Thymus (tissue), 11 donors: ENCODE data around the gene PABPC3. TPM values are rescaled to one million over a fixed set of nuclear protein-coding genes. Genes with fewer than 3 reads are reported as not detected.
A peak's percentile ranks its signal among the peaks of the same experiment; 100 is the strongest.

Experiments
- DNase-seq, 9 donors: peaks; one replicate each; pipeline ENCODE4 v3.0.0-alpha.2; 2013; ENCODE audit warnings: low spot score in 9 of 9, low read depth in 6 of 9, missing footprints in 1 of 9
- H3K27ac ChIP-seq, 2 donors: one replicate each; pipeline ENCODE4 v1.5.1; 2013; ENCODE audit warnings: control low read depth in 1 of 2, low read depth in 1 of 2, low read length in 1 of 2, mild to moderate bottlenecking in 1 of 2, moderate library complexity in 1 of 2
- H3K27me3 ChIP-seq, 2 donors: one replicate each; pipeline ENCODE4 v1.5.1; 2013; ENCODE audit warnings: low read length in 1 of 2; ENCODE audit not compliant: control insufficient read depth in 2 of 2, insufficient read depth in 1 of 2
- H3K36me3 ChIP-seq, 2 donors: one replicate each; pipeline ENCODE4 v1.5.1; 2013; ENCODE audit warnings: low read length in 1 of 2, mild to moderate bottlenecking in 1 of 2, moderate library complexity in 1 of 2; ENCODE audit not compliant: control insufficient read depth in 2 of 2, insufficient read depth in 2 of 2
- H3K4me1 ChIP-seq, 2 donors: one replicate each; pipeline ENCODE4 v1.5.1; 2013; ENCODE audit warnings: low read length in 2 of 2; ENCODE audit not compliant: control insufficient read depth in 2 of 2, insufficient read depth in 2 of 2
- H3K4me3 ChIP-seq, 2 donors: one replicate each; pipeline ENCODE4 v1.5.1; 2013; ENCODE audit warnings: low read length in 2 of 2, control low read depth in 1 of 2, mild to moderate bottlenecking in 1 of 2
- H3K9me3 ChIP-seq, 2 donors: one replicate each; pipeline ENCODE4 v1.5.1; 2013; ENCODE audit warnings: low read length in 1 of 2, mild to moderate bottlenecking in 1 of 2; ENCODE audit not compliant: control insufficient read depth in 2 of 2, insufficient read depth in 1 of 2
- WGBS: extraction: QIAGEN DNeasy Blood & Tissue Kit; methylation state at CpG from one replicate; pipeline ENCODE4 v1.1.7; 2013; 5-methylcytosine and 5-hydroxymethylcytosine counted together
- polyA plus RNA-seq: library from polyadenylated mRNA; stranded (reverse); fragments of 200-250 nt; gene quantifications from one replicate; pipeline ENCODE4 v1.2.3, GENCODE V29; 2013
- total RNA-seq: library from RNA; stranded (reverse); fragments of 120-200 nt; gene quantifications from one replicate; pipeline ENCODE4 v1.2.4, GENCODE V29; 2013
- donor health status: healthy.

Gene PABPC3
- total and polyA plus RNA-seq, 2 donors = 0.09 TPM

DNA sequence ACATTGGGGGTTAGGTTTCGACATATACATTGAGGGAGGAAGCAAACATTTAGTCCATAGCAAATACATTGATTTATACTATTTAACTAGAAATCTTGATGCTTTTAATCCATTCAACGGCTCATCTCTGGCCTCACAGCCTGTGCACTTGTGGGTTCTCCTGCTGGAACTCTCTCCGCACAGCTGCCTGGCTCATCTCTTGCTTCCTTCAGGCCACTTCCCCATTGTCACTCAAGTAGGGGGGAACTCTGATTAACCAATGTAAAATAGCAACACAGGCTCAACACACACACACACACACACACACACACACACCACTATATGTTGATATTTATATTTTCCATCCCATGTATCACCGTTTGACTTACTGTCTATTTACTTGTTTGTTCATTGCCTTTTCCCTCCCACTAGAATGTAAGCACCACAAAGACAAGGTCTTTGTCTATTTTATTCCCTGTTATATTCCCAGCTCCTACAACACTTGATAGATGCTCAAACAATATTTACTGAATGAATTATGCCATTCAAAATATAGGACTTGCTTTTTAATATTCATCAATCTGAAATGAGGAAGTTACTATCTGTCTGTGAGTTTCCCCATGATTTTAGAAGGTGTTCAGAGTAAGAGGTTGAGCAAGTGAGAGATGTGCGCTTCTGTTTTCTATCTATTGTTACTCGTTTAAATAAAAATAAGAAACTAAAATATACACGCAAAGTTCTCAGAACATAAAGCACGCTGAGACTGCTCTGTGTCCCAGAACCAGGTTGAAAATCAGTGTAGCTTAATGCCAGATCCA is 29.8 kb upstream of the PABPC3 start:
- 72% methylated on average over 8 of the region's 8 CpGs for WGBS

DNA sequence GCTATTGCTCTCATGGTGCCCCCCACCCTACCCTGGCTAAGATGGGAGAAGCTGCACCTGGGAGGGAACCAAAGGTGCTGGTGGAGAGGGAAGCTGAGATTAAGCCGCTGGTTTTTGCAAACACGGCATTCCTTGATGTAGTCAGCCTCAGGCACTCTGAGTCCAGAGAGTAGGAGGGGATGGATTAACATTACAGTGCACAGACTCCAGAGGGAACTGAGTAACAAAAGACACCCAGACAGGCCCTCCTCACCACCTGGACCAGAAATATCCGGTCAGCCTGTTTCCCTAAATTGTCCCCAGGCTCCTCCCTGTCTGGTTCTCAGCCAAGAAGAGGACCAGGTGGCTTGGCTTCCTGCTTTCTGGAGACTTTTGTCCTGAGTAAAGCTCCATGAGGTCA is 28.9 kb upstream of the PABPC3 start:
- Histone ChIP-seq H3K27me3 (peaks cover 0 to 2% of the 10 kb centered on the region in 2 donors), H3K36me3 (no peaks in the 10 kb centered on the region), H3K9me3 (peaks cover 0 to 3% of the 10 kb centered on the region in 2 donors), H3K27ac (no peak overlapping the region), H3K4me3 (no peak overlapping the region), H3K4me1 (no peaks in the 10 kb centered on the region)
- 91% methylated on average over 3 of the region's 3 CpGs for WGBS
- no peak for DNase-seq

More for the DNA sequence above, 29.8 kb upstream of the PABPC3 start:
- Histone ChIP-seq H3K4me1 (no peaks in the 10 kb centered on the region), H3K9me3 (peaks cover 0 to 3% of the 10 kb centered on the region in 2 donors), H3K27me3 (peaks cover 0 to 2% of the 10 kb centered on the region in 2 donors), H3K27ac (no peak overlapping the region), H3K4me3 (no peak overlapping the region), H3K36me3 (no peaks in the 10 kb centered on the region)
- DNase-seq = no peak

DNA sequence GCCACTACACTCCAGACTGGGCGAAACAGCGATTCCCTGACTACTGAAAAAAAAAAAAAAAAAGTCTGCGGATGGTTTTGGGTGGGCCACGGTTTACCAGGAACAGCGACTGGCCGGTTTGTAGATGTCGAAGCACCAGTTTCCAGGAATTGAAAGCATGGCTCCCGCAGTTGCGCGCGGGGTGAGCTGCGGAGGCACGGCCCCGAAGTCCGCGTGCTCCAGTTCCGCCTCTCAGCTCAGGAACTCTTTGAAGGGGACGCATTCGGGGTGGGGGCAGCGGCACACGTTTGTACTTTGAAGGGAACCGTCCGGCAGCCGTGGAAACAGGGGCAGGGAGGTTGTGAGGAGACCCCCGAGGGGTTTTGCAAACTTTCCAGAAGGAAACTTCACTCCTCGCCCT is 27.1 kb upstream of the PABPC3 start:
- H3K4me1 ChIP-seq = no peaks in the 10 kb centered on the region
- WGBS = 97% methylated on average over 26 of the region's 26 CpGs
- peaks cover 0 to 3% of the 10 kb centered on the region in 2 donors for H3K9me3 ChIP-seq
- DNase-seq = no peak
- no peak overlapping the region for H3K4me3 ChIP-seq
- H3K27me3 ChIP-seq = peaks cover 0 to 2% of the 10 kb centered on the region in 2 donors
- H3K27ac ChIP-seq = no peak overlapping the region
- no peaks in the 10 kb centered on the region for H3K36me3 ChIP-seq

DNA sequence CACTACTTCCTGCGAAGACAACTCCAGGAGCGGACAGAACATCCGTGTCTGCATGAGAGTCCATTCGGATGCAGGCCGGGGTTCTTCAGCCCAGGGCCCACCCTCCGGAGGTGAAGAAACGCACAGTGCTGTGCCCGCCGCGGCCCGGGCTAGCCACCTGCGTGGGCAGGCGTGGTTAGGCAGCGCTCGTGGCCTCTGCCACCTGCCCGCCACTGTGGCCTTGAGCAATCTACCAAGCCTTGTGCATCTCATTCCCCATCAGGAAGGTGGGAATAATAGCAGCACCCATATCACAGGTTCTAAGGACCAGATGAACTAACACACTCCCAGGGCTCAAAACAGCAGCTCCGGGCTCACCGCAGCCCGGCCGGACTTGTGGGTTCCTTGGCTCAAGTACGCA is 26.7 kb upstream of the PABPC3 start:
- peaks cover 0 to 3% of the 10 kb centered on the region in 2 donors for H3K9me3 ChIP-seq
- no peaks in the 10 kb centered on the region for H3K4me1 ChIP-seq
- no peak for DNase-seq
- H3K36me3 ChIP-seq = no peaks in the 10 kb centered on the region
- no peak overlapping the region for H3K27ac ChIP-seq
- H3K27me3 ChIP-seq = peaks cover 0 to 2% of the 10 kb centered on the region in 2 donors
- H3K4me3 ChIP-seq = no peak overlapping the region
- WGBS = 94% methylated on average over 21 of the region's 21 CpGs

DNA sequence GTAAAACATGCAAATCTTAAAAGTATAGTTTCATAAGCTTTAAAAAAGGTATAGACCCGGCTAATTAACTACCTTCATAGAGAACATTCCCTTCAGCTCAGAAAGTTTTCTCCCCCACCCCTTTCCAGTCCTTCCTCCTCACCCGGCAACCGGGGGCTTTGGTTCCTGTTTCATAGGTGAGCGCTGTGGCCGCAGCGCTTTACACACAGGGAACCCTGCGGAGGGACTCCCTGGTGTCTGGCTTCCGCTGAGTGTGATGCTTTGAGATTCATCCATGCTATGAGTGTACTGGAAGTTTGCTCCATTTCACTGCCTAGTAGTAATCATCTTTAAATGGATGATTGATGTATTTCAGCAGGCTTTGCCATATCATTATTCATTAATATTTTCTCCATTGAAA is 26.0 kb upstream of the PABPC3 start:
- 21% methylated on average over 8 of the region's 8 CpGs for WGBS
- peaks cover 0 to 2% of the 10 kb centered on the region in 2 donors for H3K27me3 ChIP-seq
- peaks cover 0 to 3% of the 10 kb centered on the region in 2 donors for H3K9me3 ChIP-seq
- no peak overlapping the region for H3K27ac ChIP-seq
- DNase-seq = no peak
- no peak overlapping the region for H3K4me3 ChIP-seq
- no peaks in the 10 kb centered on the region for H3K4me1 ChIP-seq
- H3K36me3 ChIP-seq = no peaks in the 10 kb centered on the region

DNA sequence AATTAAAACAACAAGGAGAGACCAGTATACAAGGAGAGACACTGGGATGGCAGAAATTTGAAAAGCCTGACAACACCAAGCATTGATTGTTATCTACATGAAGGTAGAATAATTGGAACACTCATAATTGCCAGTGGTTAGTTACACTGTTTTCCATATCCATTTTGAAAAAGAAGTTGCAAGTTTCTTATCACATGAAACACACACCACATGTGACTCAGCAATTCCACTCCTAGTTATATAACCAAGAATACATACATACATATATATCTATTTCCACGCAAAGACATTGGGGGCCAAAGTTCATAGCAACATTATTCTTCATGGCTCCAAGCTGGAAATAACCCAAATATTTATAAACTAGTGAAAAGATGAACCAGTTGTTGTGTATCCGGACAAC is 15.2 kb upstream of the PABPC3 start:
- DNase-seq = no peak
- H3K36me3 ChIP-seq = no peaks in the 10 kb centered on the region
- H3K27me3 ChIP-seq = no peaks in the 10 kb centered on the region
- H3K4me1 ChIP-seq = no peaks in the 10 kb centered on the region
- H3K4me3 ChIP-seq = no peak overlapping the region
- 59% methylated on average over 2 of the region's 2 CpGs for WGBS
- H3K27ac ChIP-seq = no peak overlapping the region
- H3K9me3 ChIP-seq = no peaks in the 10 kb centered on the region

DNA sequence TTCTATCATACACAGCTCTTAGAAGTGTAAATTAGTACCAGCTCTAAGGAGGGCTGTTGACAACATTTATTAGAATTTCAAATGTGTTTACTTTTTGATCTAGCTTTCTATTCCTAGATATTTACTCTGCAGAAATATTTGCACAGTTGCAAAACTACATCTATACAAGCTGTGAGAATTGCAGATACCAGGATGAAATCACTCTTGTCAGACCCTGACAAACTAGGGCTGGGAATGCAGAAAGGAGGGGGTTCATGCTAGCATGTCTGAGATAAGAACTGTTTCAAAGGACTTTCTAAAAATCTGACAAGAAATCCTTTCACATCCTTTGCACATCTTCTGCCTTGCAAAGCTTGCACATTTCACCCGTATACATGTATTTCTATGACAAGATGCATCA is 11.8 kb upstream of the PABPC3 start:
- WGBS = 97% methylated on average over 1 of the region's 1 CpG

DNA sequence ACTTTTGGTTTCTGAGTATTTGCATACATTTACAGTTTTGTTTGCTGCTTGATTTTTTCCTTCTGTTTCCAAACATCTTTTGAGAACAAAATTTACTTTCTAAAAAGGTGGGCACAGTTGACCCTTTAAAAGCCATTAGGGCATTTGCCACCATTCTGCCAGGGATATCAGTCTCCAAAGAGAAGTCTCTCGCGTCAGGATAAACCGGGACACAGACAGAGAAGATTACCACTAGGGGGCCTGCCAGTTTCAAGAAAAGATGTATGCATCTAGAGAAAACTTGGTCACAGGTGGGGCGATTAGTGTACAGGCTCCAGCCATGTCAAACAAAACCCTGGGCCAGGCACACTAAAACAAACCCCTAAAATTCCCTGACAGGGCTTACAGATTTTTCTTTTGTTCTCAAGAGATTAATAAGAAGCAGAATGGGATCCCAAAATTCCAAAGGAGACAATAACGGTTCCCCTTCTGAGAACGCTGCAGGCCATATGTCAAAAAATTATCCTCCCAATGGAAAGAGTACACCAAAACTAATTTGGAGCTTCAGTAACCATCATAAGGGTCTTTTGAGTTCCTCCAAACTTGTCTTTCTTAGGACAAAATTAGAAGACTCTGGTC is 10.7 kb upstream of the PABPC3 start:
- Histone ChIP-seq H3K27me3 (no peaks in the 10 kb centered on the region), H3K4me1 (no peaks in the 10 kb centered on the region), H3K4me3 (no peak overlapping the region), H3K36me3 (no peaks in the 10 kb centered on the region), H3K27ac (no peak overlapping the region), H3K9me3 (no peaks in the 10 kb centered on the region)
- WGBS = 65% methylated on average over 6 of the region's 6 CpGs
- peak in 2 of 9 donors; percentile 10 to 18 for DNase-seq

More for the DNA sequence above, 11.8 kb upstream of the PABPC3 start:
- no peak for DNase-seq
- no peaks in the 10 kb centered on the region for H3K4me1 ChIP-seq
- H3K27me3 ChIP-seq = no peaks in the 10 kb centered on the region
- no peaks in the 10 kb centered on the region for H3K36me3 ChIP-seq
- H3K9me3 ChIP-seq = no peaks in the 10 kb centered on the region
- H3K27ac ChIP-seq = no peak overlapping the region
- no peak overlapping the region for H3K4me3 ChIP-seq

DNA sequence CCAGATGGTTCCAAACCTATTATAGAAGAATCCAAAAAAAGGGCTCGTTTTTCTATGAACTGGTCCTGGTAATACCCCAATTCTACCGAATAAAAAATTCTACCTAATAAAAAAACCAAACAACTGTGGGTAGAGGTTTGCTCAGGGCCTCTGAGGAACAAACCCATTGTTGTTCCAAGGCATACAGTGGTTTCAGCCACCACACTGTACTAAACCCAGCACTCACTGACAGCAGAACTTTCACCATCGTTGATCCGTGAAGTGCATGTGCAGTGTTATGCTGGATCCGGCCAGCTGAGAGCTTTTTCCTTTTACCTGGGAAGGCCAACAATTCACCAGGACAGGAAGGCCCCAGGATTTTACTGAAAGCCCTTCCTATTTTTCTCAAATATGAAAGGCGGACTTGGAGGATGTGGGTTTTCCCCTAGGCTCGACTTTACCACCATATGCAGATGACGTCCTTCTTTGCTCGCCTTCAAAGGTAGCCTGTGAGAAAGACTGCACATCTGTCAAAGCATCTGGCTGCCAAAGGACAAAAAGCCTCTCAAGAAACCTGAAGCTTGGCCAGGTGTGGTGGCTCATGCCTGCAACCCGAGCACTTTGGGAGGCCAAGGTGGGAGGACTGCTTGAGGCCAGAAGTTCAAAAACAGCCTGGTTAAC is 7.2 kb upstream of the PABPC3 start:
- H3K27me3 ChIP-seq = no peaks in the 10 kb centered on the region
- H3K36me3 ChIP-seq = no peaks in the 10 kb centered on the region
- WGBS = 85% methylated on average over 10 of the region's 10 CpGs
- no peak overlapping the region for H3K4me3 ChIP-seq
- no peak for DNase-seq
- no peak overlapping the region for H3K27ac ChIP-seq
- H3K9me3 ChIP-seq = no peaks in the 10 kb centered on the region
- H3K4me1 ChIP-seq = no peaks in the 10 kb centered on the region
